Measurements from ENCODE around the gene LRSAM1. TPM values are rescaled to one million over a fixed set of nuclear protein-coding genes. Genes with fewer than 3 reads are reported as not detected.
A peak's percentile ranks its signal among the peaks of the same experiment; 100 is the strongest.

Gene LRSAM1
- polyA plus RNA-seq (ENCODE audit: insufficient read length in 10 of 10), result 10 to 100 TPM; 10.8 to 15.1 (median 13.6) TPM
- long read RNA-seq, donor 1, partial matches to known transcripts, result 0 of 1 reads
- long read RNA-seq, donor 1, other reads (novel, unspliced or antisense), result 0 of 1 reads
- long read RNA-seq, donor 2, partial matches to known transcripts, result 0 of 1 reads
- long read RNA-seq, donor 2, other reads (novel, unspliced or antisense), result 0 of 1 reads
- long read RNA-seq, donor 3, result 0 reads
- long read RNA-seq, donor 4, result 0 reads
- long read RNA-seq, donor 5, partial matches to known transcripts, result 0 of 2 reads
- long read RNA-seq, donor 5, other reads (novel, unspliced or antisense), result 0 of 2 reads
- long read RNA-seq, donor 6, partial matches to known transcripts, result 0 of 1 reads
- long read RNA-seq, donor 6, other reads (novel, unspliced or antisense), result 0 of 1 reads
- long read RNA-seq, donor 7, partial matches to known transcripts, result 0 of 1 reads
- long read RNA-seq, donor 7, other reads (novel, unspliced or antisense), result 0 of 1 reads
- long read RNA-seq, donor 8, result 0 reads
- long read RNA-seq, donor 9, result 0 reads

DNA sequence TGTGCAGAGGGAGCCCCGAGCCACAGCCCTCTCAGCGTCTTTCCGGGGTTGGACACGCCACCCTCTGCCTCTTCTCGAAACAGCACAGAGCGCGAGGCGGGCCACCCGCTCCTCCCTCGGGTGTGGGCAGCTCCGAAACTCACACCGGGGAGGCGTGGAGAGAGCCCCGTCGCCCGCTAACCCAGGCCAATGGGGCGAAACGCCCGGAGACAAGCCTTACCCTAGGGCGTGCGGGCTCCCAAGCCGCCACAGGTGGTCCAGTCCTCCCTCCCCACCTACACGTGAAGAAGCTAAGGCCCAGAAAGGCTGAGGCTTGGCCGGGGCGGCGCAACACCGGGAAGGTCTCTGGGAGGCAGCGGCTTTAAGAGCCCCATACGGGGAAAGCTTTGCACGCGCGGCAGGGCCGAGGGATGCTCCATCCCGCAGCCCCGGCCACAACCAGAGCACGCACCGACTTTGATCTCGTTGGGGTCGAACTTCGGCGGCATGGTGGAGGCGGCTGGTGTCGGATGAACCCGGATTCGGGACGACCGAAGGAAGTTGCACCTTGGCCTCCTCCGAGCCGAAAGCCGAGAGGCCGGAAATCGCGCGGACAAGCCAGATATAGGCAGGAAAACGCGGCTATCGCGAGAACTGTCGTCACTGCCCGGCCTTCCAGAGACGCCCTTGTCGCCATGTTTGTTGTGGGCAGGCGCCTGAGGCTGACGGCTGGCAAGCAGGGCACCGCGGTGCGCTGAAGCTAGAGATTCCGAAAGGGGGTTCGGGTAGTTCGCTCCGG lies at the start of gene LRSAM1, which contains the start of gene RPL12:
Gene LRSAM1, plus strand, starts transcription at position 681 of the 778 bp plus-strand sequence. CDS start 3,018 bp downstream, outside the sequence.
Gene RPL12, minus strand, starts transcription at position 577 of the 778 bp plus-strand sequence. Its CDS starts 89 bp downstream, at position 488.
- peak; percentile 96 to 98 (median 97) for DNase-seq

DNA sequence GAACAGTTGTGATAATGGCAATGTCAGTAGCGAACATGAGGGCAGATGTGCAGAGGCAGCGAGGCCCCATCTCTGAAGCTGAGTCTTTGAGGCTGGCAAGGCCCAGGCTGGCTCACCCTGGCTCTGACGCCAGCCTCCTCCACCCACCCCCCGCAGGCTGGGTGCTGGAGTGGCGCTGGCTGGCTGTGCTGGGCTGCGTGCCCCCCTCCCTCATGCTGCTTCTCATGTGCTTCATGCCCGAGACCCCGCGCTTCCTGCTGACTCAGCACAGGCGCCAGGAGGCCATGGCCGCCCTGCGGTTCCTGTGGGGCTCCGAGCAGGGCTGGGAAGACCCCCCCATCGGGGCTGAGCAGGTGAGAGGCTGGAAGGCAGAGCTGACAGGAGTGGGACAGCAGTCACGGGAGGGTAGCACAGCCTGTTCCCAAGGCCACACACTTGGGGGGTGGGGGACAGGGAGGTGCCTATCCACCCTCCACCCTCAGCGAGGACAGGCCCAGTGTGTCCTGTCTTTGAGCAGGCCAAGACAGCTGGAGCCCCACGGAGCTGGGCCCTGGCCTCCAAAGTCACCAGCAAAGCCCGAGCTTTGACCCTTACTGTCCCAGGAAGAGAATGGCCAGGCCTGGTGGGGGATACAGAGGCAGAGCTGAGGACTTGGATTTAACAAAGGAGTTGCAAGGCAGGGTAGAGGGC lies 48.8 kb upstream of the LRSAM1 start:
- DNase-seq, result no peak

GRCh38 chr9:127403507-127404192 lies 47.7 kb upstream of the LRSAM1 start:
- no peak for DNase-seq

DNA sequence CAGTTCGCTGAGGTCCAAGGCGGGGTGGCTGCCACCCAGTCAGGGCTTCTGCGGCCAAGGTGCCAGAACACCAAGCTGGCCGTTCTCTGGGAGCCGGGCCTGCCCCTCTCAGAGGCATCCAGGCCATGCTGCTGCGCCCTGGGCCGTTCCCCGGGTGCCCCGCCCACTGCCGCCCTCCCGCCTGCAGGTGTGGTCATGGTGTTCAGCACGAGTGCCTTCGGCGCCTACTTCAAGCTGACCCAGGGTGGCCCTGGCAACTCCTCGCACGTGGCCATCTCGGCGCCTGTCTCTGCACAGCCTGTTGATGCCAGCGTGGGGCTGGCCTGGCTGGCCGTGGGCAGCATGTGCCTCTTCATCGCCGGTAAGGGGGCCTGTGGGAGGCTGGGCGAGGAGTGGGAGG lies 46.7 kb upstream of the LRSAM1 start:
- no peak for DNase-seq

DNA sequence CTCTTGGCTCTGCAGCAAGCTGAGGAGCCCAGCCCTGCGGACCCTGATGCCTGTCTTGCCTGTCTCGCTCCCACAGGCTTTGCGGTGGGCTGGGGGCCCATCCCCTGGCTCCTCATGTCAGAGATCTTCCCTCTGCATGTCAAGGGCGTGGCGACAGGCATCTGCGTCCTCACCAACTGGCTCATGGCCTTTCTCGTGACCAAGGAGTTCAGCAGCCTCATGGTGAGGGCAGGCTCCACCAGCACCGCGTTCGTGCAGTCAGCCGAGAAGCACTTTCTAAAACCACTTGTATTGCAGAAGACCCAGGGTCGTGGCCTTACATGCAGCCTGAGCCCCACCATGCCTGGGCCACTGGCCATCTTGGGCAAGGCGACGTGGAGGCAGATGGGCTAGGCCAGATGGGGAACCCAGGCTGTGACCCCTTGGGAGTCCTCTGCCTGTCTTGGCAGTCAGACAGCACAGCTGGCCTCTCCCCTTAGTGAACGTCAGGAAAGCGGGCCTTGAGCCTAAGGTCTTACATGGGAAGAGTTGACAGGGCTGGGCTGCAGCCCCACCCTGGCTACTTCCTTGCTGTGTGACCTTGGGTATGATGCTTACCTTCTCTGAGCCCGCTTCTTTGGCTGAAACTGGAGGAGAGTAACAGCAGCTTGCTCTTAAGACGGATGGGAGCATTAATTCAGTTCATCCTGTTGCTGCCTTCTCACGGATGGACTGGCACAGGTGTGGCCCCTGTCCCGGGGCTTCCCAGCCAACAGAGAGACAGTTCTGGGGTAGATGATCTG lies 45.8 kb upstream of the LRSAM1 start:
- no peak for DNase-seq

- no peak for DNase-seq
These were observed 44.4 kb upstream of the LRSAM1 start for GRCh38 chr9:127406799-127407491.

- DNase-seq, result no peak
These were observed 43.8 kb upstream of the LRSAM1 start for GRCh38 chr9:127407492-127407843.

- no peak for DNase-seq
These were observed 40.2 kb upstream of the LRSAM1 start for GRCh38 chr9:127411122-127411521.

DNA sequence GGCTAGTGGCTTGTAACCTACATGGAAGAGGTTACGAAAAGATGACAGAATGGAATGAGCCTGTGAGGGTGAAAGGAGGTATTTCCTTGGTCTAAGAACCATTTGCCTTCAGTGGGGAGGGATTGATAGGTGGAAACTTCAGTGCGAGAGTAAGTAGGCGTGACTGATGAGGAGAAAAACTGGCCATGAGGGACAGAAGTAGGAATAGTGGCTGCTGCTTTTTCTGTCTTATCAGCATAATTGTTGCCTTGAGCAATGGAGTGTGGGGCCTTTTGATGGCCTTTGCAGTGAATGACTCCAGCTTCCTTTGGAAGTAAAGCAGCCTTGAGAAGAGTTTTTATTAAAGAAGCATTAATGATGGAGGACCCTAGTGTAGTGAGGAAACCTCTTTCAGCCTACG lies 36.2 kb upstream of the LRSAM1 start:
- no peak for DNase-seq

- DNase-seq, result no peak
These were observed 35.7 kb upstream of the LRSAM1 start for GRCh38 chr9:127415657-127416056.

GRCh38 chr9:127417131-127418036 lies 33.9 kb upstream of the LRSAM1 start:
- no peak for DNase-seq

DNA sequence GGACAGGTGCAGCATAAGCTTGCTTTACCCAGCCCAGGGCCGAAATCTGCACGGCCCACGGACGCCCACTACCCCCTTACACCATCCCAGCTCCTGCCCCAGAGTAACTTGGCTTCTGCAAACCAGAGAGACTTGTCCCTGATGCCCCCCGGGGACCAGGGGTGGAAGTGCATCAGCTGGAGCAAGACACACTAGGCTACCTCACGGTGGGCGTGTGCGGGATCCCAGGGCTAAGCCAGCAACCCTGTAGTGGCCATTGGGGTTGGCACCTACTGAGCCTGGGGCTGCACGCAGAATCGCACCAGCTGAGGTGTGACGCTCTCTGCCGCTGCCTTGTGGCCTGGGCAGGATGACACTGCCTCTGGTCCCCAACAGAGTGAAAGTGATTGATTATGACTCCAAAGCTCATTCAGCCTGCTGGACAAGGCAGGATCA lies 33.3 kb upstream of the LRSAM1 start:
- no peak for DNase-seq

GRCh38 chr9:127419348-127419747 lies 32.0 kb upstream of the LRSAM1 start:
- DNase-seq, result no peak

GRCh38 chr9:127421057-127421456 lies 30.3 kb upstream of the LRSAM1 start:
- DNase-seq, result no peak

DNA sequence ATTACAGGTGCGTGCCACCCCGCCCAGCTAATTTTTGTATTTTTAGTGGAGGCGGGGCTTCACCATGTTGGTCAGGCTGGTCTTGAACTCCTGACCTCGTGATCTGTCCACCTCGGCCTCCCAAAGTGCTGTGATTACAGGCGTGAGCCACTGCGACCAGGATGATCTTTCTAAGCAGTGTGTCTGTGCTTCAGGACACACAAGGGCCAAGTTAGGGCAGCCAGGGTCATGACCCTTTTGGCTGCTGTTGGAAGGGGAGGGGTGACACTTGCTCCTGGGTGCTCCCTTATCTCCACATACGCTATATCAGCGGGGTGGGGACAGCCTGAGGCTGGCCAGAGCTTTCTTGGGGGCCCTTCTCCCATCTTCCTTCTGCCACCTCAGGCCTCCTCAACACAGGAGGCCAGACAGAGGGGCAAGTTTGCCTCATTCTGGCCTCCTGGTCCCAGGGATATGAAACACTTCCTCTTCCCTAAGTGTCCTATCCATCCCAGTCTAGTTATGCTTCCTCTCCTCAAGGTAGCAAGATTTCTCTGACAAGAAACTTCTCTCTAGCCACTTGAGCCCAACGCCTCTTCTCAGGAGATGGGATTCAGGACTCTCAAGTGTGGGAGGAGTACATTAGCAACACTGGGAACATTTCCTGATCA lies 29.1 kb upstream of the LRSAM1 start:
- DNase-seq, result no peak

DNA sequence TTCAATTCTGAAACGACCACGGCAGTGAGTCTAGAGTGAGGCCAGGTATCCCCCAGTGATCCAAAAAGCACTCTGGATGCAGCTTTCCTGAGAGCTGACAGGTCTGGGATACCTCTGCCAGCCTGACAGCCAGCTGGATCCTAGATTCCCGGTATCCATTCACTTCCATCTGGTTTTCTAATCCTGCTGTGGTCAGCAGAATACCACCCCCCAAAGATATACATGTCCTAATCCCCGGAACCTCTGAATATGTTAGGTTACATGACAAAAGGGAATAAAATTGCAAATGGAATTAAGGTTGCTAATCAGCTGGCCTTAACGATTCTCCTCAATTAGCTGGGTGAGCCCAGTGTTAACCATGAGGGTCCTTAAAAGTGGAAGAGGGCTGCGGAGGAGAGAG lies 28.5 kb upstream of the LRSAM1 start:
- no peak for DNase-seq

DNA sequence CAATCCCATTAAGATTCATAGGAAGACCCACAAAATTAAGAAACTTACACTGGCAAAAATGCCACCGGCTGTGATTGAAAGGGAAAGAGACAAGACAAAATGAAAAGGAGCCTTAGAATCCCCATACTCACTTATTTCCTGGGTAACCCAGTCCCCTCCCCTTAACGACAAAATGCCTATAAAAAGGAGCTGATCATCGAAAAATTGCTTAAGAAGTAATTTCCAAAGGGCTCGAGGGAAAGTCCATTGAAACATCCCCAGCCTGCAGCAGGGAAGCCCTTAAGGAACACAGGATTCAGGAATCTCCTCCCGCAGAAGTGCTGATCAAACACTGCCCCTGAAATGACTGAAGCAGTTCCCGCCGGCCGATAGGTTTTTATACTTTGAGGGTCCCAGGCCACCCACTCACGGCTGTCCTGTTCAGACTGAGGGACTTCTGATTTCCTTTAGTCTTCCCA lies 27.8 kb upstream of the LRSAM1 start:
- no peak for DNase-seq

Data from muscle of back (tissue), 13 donors.